ENCODE data around the gene CD14.
"Not testable (repeated sequence)": the region's sequence is repeated elsewhere in the genome, so short reads cannot be mapped to it uniquely, and the experiment has no call there.

The CD14 gene

DNA sequence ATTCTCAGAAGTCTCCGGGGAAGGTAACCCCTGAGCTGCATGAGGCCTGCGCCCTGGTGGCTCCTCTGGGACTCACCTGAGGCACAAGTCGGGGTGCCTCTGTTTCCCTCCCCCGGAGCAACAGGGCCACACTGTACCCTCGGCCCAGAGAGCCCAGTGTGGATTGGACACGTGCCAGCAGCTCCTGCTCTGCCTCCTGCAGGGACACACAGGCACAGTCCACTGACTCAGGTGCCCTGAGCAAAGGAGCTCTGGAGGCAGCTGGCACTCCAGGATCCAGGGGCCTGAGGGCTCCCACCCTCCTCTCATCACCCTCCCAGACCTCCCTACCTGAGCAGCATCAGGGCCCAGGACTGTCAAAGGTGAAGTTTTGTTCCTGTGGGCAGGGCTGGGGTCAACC, 38.8 kb downstream of the CD14 start:
- Histone ChIP-seq H3K9ac (ENCODE audit: insufficient read length) (no peak overlapping the region), H3K27ac (no peak overlapping the region), H3K36me3 (ENCODE audit: insufficient read depth, low read length) (no peaks in the 10 kb centered on the region), H3K9me3 (ENCODE audit: low read depth, low read length) (no peaks in the 10 kb centered on the region), H3K4me3 (no peak overlapping the region)
- DNase-seq (ENCODE audit: low read depth, low spot score): no peak
- TF ChIP-seq EZH2 (IDR thresholded peaks at IDR 0.05) (no peak), FOXP2 (optimal IDR thresholded peaks at IDR 0.05; ENCODE audit: control extremely low read depth, extremely low read length, insufficient read depth) (no peak), POLR2AphosphoS5 (IDR thresholded peaks at IDR 0.05; ENCODE audit: borderline replicate concordance, low read depth, low read length) (no peak)

DNA sequence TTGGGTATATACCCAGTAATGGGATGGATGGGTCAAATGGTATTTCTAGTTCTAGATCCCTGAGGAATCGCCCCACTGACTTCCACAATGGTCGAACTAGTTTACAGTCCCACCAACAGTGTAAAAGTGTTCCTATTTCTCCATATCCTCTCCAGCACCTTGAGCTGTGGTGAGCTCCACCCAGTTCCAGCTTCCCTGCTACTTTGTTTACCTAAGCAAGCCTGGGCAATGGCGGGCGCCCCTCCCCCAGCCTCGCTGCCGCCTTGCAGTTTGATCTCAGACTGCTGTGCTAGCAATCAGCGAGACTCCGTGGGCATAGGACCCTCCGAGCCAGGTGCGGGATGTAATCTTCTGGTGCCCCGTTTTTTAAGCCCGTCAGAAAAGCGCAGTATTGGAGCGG, 39.9 kb downstream of the CD14 start:
- DNase-seq (ENCODE audit: low read depth, low spot score); H3K27ac ChIP-seq; H3K4me3 ChIP-seq; H3K9me3 ChIP-seq (ENCODE audit: low read depth, low read length); H3K9ac ChIP-seq (ENCODE audit: insufficient read length); H3K36me3 ChIP-seq (ENCODE audit: insufficient read depth, low read length): not testable (repeated sequence)

DNA sequence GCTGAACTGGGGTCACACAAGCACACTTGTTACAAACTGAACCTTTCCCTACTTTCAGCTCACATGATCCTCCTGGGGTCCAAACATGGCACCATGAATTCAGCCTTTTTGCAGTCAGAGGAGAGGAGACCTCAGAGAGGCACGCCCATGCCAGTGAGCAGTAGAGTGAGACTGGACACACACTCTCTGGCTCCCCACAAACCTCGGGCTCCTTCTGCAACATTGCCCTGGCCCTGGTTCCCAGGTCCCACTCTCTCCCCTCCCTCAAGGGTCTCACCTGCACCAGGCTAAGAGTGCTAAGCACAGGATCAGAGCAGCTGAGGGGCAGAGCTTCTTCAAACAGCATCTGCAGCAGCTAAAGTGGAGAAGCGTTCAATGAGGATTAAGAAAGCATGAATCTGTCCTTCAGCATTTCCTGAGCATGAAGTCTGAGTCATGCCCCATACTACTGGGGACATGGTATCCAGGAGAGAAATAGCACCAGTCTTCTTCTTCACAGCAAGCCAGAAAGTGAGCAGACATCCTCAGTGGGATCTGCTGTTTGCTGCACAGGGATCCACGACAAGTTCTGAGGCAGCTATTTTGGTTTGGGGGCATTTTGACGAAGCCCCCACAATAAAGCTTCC, 41.1 kb downstream of the CD14 start:
- TF ChIP-seq EZH2 (IDR thresholded peaks at IDR 0.05) (no peak), FOXP2 (optimal IDR thresholded peaks at IDR 0.05; ENCODE audit: control extremely low read depth, extremely low read length, insufficient read depth) (no peak), POLR2AphosphoS5 (IDR thresholded peaks at IDR 0.05; ENCODE audit: borderline replicate concordance, low read depth, low read length) (no peak)
- no peak for DNase-seq (ENCODE audit: low read depth, low spot score)
- H3K9ac ChIP-seq (ENCODE audit: insufficient read length): no peak overlapping the region
- H3K4me3 ChIP-seq: no peak overlapping the region
- H3K9me3 ChIP-seq (ENCODE audit: low read depth, low read length): no peaks in the 10 kb centered on the region
- no peak overlapping the region for H3K27ac ChIP-seq
- no peaks in the 10 kb centered on the region for H3K36me3 ChIP-seq (ENCODE audit: insufficient read depth, low read length)

DNA sequence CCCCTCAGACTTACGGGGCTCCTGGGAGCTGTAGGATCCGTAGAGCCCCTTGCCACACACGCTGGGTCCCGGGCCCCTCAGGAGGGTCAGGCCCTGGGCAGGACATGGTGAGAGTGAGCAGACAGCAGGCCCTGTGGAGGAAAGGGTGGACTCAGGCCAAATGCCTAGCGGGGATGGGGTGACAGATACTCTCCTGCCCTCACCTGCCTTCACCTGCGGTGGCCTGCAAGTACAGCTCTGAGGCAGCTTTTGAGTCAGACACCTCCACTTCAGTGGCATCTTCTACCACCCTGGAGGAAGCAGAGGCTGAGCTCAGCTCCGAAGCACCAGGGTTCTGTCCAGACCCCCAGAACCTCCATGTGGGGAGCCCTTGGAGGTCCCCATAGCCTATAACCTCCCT, 42.1 kb downstream of the CD14 start:
- H3K9me3 ChIP-seq (ENCODE audit: low read depth, low read length): no peaks in the 10 kb centered on the region
- no peak overlapping the region for H3K4me3 ChIP-seq
- no peaks in the 10 kb centered on the region for H3K36me3 ChIP-seq (ENCODE audit: insufficient read depth, low read length)
- no peak overlapping the region for H3K9ac ChIP-seq (ENCODE audit: insufficient read length)
- H3K27ac ChIP-seq: no peak overlapping the region
- no peak for DNase-seq (ENCODE audit: low read depth, low spot score)
- TF ChIP-seq FOXP2 (optimal IDR thresholded peaks at IDR 0.05; ENCODE audit: control extremely low read depth, extremely low read length, insufficient read depth): no peak
- TF ChIP-seq POLR2AphosphoS5 (IDR thresholded peaks at IDR 0.05; ENCODE audit: borderline replicate concordance, low read depth, low read length): no peak
- no peak for TF ChIP-seq EZH2 (IDR thresholded peaks at IDR 0.05)

DNA sequence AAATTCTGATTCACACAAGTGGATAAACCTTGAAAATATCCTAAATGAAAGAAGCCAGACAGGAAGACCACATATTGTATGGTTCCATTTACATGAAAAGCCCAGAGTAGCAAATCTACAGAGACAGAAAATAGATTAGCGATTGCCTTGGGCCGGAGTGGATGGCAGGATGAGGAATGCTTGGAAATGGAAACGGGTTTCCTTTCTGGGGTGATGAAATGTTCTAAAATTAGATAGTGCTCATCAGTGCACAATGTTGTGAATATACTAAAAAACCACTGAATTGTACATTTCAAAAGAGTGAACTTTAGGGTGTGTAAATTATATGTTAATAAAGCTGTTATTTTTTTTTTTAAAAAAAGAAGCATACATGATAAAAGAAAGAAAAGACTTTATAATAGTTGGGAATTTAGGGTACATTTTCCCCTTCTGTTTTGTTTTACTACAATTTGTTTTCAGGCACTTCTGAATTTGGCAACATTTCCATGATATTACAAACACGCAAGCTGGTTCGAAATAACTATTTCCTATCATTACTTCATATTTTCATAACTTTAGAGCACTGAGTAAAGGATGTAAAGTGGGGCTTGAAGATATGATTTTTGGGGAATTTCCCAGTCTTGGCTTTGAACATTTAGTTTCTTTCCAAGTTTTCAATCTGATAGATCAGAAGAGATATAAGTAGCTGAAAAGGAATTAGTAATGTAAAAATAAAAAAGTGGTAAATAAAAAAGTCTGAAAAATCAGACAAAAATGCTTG, 44.5 kb downstream of the CD14 start:
- Histone ChIP-seq H3K4me3 (no peak overlapping the region), H3K9ac (ENCODE audit: insufficient read length) (no peak overlapping the region), H3K36me3 (ENCODE audit: insufficient read depth, low read length) (no peaks in the 10 kb centered on the region), H3K9me3 (ENCODE audit: low read depth, low read length) (no peaks in the 10 kb centered on the region), H3K27ac (peak overlapping the region; percentile 12; the same call in 1 of the 2 replicates)
- no peak for DNase-seq (ENCODE audit: low read depth, low spot score)
- TF ChIP-seq FOXP2 (optimal IDR thresholded peaks at IDR 0.05; ENCODE audit: control extremely low read depth, extremely low read length, insufficient read depth) (no peak), POLR2AphosphoS5 (IDR thresholded peaks at IDR 0.05; ENCODE audit: borderline replicate concordance, low read depth, low read length) (no peak), EZH2 (IDR thresholded peaks at IDR 0.05) (no peak)

DNA sequence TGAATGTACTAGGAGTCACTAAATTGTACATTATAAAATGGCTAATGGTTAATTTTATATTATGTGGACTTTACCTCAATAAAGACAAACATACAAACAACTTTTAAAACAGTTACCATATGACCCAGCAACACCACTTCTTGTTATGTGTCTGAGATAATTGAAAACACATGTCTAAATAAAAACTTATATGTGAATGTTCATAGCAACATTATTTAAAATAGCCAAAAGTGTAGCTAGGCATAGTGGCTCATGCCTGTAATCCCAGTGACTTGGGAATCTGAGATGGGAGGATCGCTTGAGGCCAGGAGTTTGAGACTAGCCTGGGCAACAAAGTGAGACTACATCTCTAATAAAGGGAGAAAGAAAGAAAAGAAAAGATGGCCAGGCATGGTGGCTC, 45.5 kb downstream of the CD14 start:
- no peak for DNase-seq (ENCODE audit: low read depth, low spot score)
- Histone ChIP-seq H3K9me3 (ENCODE audit: low read depth, low read length) (no peaks in the 10 kb centered on the region), H3K27ac (no peak overlapping the region), H3K36me3 (ENCODE audit: insufficient read depth, low read length) (no peaks in the 10 kb centered on the region), H3K4me3 (no peak overlapping the region), H3K9ac (ENCODE audit: insufficient read length) (no peak overlapping the region)
- TF ChIP-seq POLR2AphosphoS5 (IDR thresholded peaks at IDR 0.05; ENCODE audit: borderline replicate concordance, low read depth, low read length) (no peak), FOXP2 (optimal IDR thresholded peaks at IDR 0.05; ENCODE audit: control extremely low read depth, extremely low read length, insufficient read depth) (no peak), EZH2 (IDR thresholded peaks at IDR 0.05) (no peak)

Measured in SK-N-MC (cell line).